NCI-H2227 (cell line): ENCODE results near the gene COQ4.
A peak's percentile ranks its signal among the peaks of the same experiment; 100 is the strongest.

Source experiments
- DNase-seq: peaks from one replicate; lab custom pipeline; 2025; ENCODE audit not compliant: unreplicated experiment; lab: John Stamatoyannopoulos, UW

Gene COQ4

GRCh38 chr9:128340691-128341434, 18.2 kb downstream of the COQ4 start:
- no peak for DNase-seq

- DNase-seq, result peak; percentile 64
These were observed 18.8 kb downstream of the COQ4 start for GRCh38 chr9:128341435-128341849.

- DNase-seq, result no peak
These were observed 20.5 kb downstream of the COQ4 start for GRCh38 chr9:128342971-128343680.

- no peak for DNase-seq
These were observed 21.2 kb downstream of the COQ4 start for GRCh38 chr9:128343855-128344254.

- no peak for DNase-seq
These were observed 22.4 kb downstream of the COQ4 start for GRCh38 chr9:128344931-128345605.

GRCh38 chr9:128349125-128349524, 26.5 kb downstream of the COQ4 start:
- DNase-seq, result no peak

GRCh38 chr9:128349772-128350171, 27.1 kb downstream of the COQ4 start:
- DNase-seq, result no peak

- no peak for DNase-seq
These were observed 32.8 kb downstream of the COQ4 start for GRCh38 chr9:128355451-128355850.

GRCh38 chr9:128358090-128358489, 35.5 kb downstream of the COQ4 start:
- no peak for DNase-seq

- no peak for DNase-seq
These were observed 36.2 kb downstream of the COQ4 start for GRCh38 chr9:128358861-128359260.

GRCh38 chr9:128360826-128361225, 38.2 kb downstream of the COQ4 start:
- no peak for DNase-seq

- DNase-seq, result no peak
These were observed 38.8 kb downstream of the COQ4 start for GRCh38 chr9:128361296-128361985.

- DNase-seq, result peak; percentile 88
These were observed 39.5 kb downstream of the COQ4 start for GRCh38 chr9:128361986-128362646.

GRCh38 chr9:128362774-128363173, 40.1 kb downstream of the COQ4 start:
- no peak for DNase-seq

- no peak for DNase-seq
These were observed 42.9 kb downstream of the COQ4 start for GRCh38 chr9:128365525-128365924.

- no peak for DNase-seq
These were observed 46.5 kb downstream of the COQ4 start for GRCh38 chr9:128369024-128369706.

- peak; percentile 33 for DNase-seq
These were observed 47.7 kb downstream of the COQ4 start for GRCh38 chr9:128370367-128370751.

GRCh38 chr9:128370752-128371629, 48.4 kb downstream of the COQ4 start, which contains the start of gene URM1:
Gene URM1 (plus strand): TSS chr9:128371374. CDS start chr9:128371381, 7 bp downstream.
- DNase-seq, result peak; percentile 94

- DNase-seq, result no peak
These were observed 49.0 kb downstream of the COQ4 start for GRCh38 chr9:128371630-128372117.
